ENCODE results near the gene SETD4. TPM values are rescaled to one million over a fixed set of nuclear protein-coding genes. Genes with fewer than 3 reads are reported as not detected.

SETD4 gene
- total and polyA plus RNA-seq, 2 of the 13 experiments (the other 11 are each of a cell fraction or from before 2014, with no cell fraction given) = 7.1 to 14.4 TPM

- no peak for TF ChIP-seq REST (IDR thresholded peaks at IDR 0.05; ENCODE audit: borderline replicate concordance in 1 of 2, low read depth in 1 of 2, low read length in 2 of 2)
- no peak for TF ChIP-seq ZNF646 (CRISPR knock-in tag; IDR thresholded peaks at IDR 0.05)
- TF ChIP-seq FOXP1 (IDR thresholded peaks at IDR 0.05) = no peak
- no peak for TF ChIP-seq FOXP1 (CRISPR knock-in tag; IDR thresholded peaks at IDR 0.05)
- peak; percentile 56 for TF ChIP-seq ASH2L (IDR thresholded peaks at IDR 0.05; ENCODE audit: insufficient read length, low read depth, low read length)
- TF ChIP-seq ELF1 (CRISPR knock-in tag; IDR thresholded peaks at IDR 0.05) = no peak
- TF ChIP-seq TBX3 (IDR thresholded peaks at IDR 0.05; ENCODE audit: borderline replicate concordance) = no peak
- TF ChIP-seq ZNF121 (CRISPR knock-in tag; IDR thresholded peaks at IDR 0.05) = no peak
- no peak for TF ChIP-seq SMAD1 (CRISPR knock-in tag; IDR thresholded peaks at IDR 0.05; ENCODE audit: borderline replicate concordance, low read depth)
- no peak for TF ChIP-seq NFRKB (IDR thresholded peaks at IDR 0.05)
- peak; percentile 77 for TF ChIP-seq ARID5B (CRISPR knock-in tag; IDR thresholded peaks at IDR 0.05)
- TF ChIP-seq ATF4 (CRISPR knock-in tag; IDR thresholded peaks at IDR 0.05) = no peak
- TF ChIP-seq HHEX (CRISPR knock-in tag; IDR thresholded peaks at IDR 0.05) = 0 out of 2 replicates have a peak, but pooled peaks have one; percentile 7
Observed at GRCh38 chr21:35984654-35985361, 75.5 kb downstream of the SETD4 start (continued).

Measured in HepG2 (cell line).